ENCODE results near the gene PTCHD4. TPM values are rescaled to one million over a fixed set of nuclear protein-coding genes. Genes with fewer than 3 reads are reported as not detected.

The PTCHD4 gene
- total RNA-seq, 1 experiment from 2014 or later = 0.96 TPM

GRCh38 chr6:48071833-48072232 lies 39.2 kb downstream of the PTCHD4 start:
- H3K56ac ChIP-seq (ENCODE audit: insufficient read length, low read depth, low read length) = no peak overlapping the region
- no peak overlapping the region for H3K4me3 Mint-ChIP-seq
- H2BK12ac ChIP-seq (ENCODE audit: insufficient read length, low read depth, low read length) = no peak overlapping the region
- no peak overlapping the region for H2AK5ac ChIP-seq (ENCODE audit: insufficient read length, low read length)
- peaks cover 0 to 3% of the 10 kb centered on the region in 2 experiments; a peak in 2 of 5 replicates for H3K9me3 Mint-ChIP-seq
- no peak overlapping the region for H3K23ac ChIP-seq (ENCODE audit: insufficient read length, low read depth, low read length)
- no peaks in the 10 kb centered on the region for H3K79me1 ChIP-seq (ENCODE audit: insufficient read depth, low read depth, low read length, poor library complexity, severe bottlenecking)
- no peaks in the 10 kb centered on the region for H3K9me3 ChIP-seq (ENCODE audit: control insufficient read depth, low read depth, low read length)
- no peak overlapping the region for H2BK15ac ChIP-seq (ENCODE audit: low read depth, low read length)
- WGBS (ENCODE audit: extremely low coverage, insufficient read length, low lambda C conversion rate) = no CpG with 5 or more reads among the region's 3 CpGs
- no peak overlapping the region for H3K4me2 ChIP-seq (ENCODE audit: insufficient read depth, insufficient read length, low read length)
- H3K14ac ChIP-seq (ENCODE audit: insufficient read depth, low read length) = no peak overlapping the region
- peaks cover 9% of the 10 kb centered on the region; the same call in 1 of the 2 replicates for H3K4me1 ChIP-seq (ENCODE audit: insufficient read depth, low read length)
- no peak overlapping the region for H3K27ac Mint-ChIP-seq
- H3K27ac ChIP-seq (ENCODE audit: insufficient read length, low read depth, low read length) = no peak overlapping the region
- H4K8ac ChIP-seq (replicated peaks; ENCODE audit: insufficient read length, low read depth, low read length) = no peak overlapping the region
- no peak for TF ChIP-seq CTCF (conservative IDR thresholded peaks at IDR 0.05)
- H4K91ac ChIP-seq (ENCODE audit: insufficient read length, low read depth, low read length) = no peak overlapping the region
- DNase-seq = no peak
- H4K20me1 ChIP-seq (ENCODE audit: control insufficient read depth, insufficient read depth, insufficient read length) = no peaks in the 10 kb centered on the region
- no peaks in the 10 kb centered on the region for H3K79me2 ChIP-seq (ENCODE audit: insufficient read depth, low read length)
- H2BK20ac ChIP-seq (ENCODE audit: low read depth, low read length, poor library complexity, severe bottlenecking) = no peak overlapping the region
- no peak overlapping the region for H3K18ac ChIP-seq (ENCODE audit: insufficient read length, low read depth, low read length)
- H4K5ac ChIP-seq (ENCODE audit: insufficient read length, low read depth, low read length) = no peak overlapping the region
- H3K9ac ChIP-seq (ENCODE audit: extremely low read depth, insufficient read length, low read length) = no peak overlapping the region
- H3T11ph ChIP-seq (ENCODE audit: low read length) = no peak overlapping the region
- H2BK120ac ChIP-seq (ENCODE audit: low read depth, low read length, poor library complexity, severe bottlenecking) = no peak overlapping the region
- H2AFZ ChIP-seq (ENCODE audit: low read length) = no peak overlapping the region
- H3K4me1 Mint-ChIP-seq = peaks cover 21 to 29% of the 10 kb centered on the region in 2 experiments
- peaks cover 14% of the 10 kb centered on the region; the same call in 1 of the 2 replicates for H3K27me3 ChIP-seq (ENCODE audit: insufficient read depth, low read length)
- H3K4ac ChIP-seq (ENCODE audit: low read depth, low read length) = no peak overlapping the region
- H3K27me3 Mint-ChIP-seq (ENCODE audit: low read depth) = peaks cover 41% of the 10 kb centered on the region
- H3K23me2 ChIP-seq (ENCODE audit: insufficient read length, low read depth, low read length, poor library complexity, severe bottlenecking) = peaks cover 7% of the 10 kb centered on the region
- peaks cover 0 to 4% (median 0%) of the 10 kb centered on the region in 3 experiments; a peak in 3 of 7 replicates for H3K36me3 Mint-ChIP-seq (ENCODE audit: insufficient read depth in 1 of 3, low read depth in 3 of 3)
- no peak overlapping the region for H2BK5ac ChIP-seq (ENCODE audit: insufficient read length, low read length)
